Cardiac fibroblast (primary cell): Measurements from ENCODE around the gene MACROD2.
A peak's percentile ranks its signal among the peaks of the same experiment; 100 is the strongest.

Experiments used
- DNase-seq, 2 donors: peaks; one replicate each; pipeline versions ENCODE4 v3.0.0 to v3.0.0-alpha.2; 2010; ENCODE audit warnings: low read depth in 2 of 2
- H3K4me3 ChIP-seq, 2 donors: replicated peaks in 1 of 2; 1 replicate in 1 of 2; 2 replicates in 1 of 2; pipeline ENCODE4 v1.5.1; 2011; ENCODE audit warnings: low read depth in 2 of 2, low read length in 2 of 2, mild to moderate bottlenecking in 2 of 2, moderate library complexity in 1 of 2
- CTCF ChIP-seq: IDR thresholded peaks from one replicate; pipeline ENCODE4 v1.5.1; 2011; ENCODE audit warnings: low read depth, mild to moderate bottlenecking, low read length, inconsistent platforms

Gene MACROD2

DNA sequence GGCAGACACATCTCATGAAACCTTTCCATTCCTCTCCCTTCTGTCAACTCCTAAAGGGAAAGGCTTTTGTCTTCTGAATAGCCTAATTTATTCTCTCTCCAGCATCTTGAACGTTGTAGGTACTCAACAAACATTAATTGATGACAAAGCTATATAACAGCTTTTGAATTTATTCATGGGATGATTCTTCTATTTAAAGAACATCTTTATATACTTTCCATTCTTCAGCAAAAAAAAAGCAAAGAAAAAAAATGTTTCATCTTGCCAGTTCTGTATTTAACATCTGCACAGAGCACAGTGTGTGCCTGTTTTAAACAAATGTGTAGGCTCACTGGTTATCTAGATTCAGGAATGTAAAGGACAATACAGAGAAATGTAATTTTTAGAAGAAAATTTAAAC is 1929.2 kb downstream of the MACROD2 start:
- H3K4me3 ChIP-seq: no peak overlapping the region
- no peak for TF ChIP-seq CTCF
- DNase-seq: no peak

DNA sequence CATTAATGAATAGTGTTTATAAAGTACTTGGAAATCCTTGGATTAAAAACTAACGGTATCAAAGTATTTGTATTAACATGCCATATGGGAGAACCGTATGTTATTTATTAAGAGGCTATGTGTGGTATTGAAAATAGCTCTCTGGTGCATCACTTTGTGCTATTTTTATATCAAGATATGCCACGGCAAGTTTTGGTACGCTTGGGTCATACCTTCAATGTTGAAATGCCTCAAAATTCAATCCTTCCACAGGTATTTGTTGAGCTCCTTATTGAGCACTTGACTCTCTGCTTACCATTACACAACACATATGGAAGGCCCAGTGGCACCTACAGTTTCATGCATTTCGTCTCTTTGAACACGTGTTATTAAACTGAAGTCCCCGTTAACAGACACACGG is 1930.1 kb downstream of the MACROD2 start:
- TF ChIP-seq CTCF: no peak

DNA sequence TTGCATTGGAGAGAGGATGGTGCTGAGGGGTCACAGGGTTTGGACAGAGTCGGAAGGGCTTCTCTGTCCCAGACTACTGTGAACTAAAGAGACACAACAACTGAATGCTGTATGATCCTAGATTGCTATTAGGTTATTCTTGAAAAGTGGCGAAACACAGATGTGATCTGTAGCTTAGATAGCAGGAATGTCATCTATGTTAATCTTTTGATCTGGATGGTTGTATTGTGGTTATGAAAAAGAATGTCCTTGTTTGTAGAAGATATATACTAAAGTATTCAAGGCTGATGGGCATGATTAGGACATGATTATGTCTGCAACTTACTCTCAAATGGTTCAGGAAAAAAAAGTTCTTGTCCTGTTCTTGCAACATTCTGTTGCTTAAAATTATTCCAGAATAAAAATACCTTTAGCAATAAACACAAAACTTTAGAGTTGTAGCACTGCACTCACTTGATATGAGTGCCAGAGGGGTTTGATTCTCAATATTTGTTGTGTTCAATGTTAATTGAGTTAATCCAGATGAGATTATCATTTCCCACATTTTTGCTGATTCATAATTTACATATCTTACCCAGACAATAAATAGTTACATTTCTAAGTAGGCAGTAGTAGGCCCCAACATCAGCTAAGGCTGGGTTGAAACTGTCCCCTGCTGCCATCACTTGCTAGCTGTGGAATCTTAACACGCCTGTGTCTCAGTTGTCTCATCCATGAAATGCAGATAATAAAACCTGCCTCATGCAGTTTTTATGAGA is 1932.8 kb downstream of the MACROD2 start:
- no peak overlapping the region for H3K4me3 ChIP-seq
- TF ChIP-seq CTCF: no peak
- DNase-seq: no peak

More for the DNA sequence above, 1930.1 kb downstream of the MACROD2 start:
- H3K4me3 ChIP-seq: no peak overlapping the region
- no peak for DNase-seq

- H3K4me3 ChIP-seq: no peak overlapping the region
- no peak for TF ChIP-seq CTCF
- DNase-seq: no peak
Measured at GRCh38 chr20:15928946-15929345, 1933.6 kb downstream of the MACROD2 start.

DNA sequence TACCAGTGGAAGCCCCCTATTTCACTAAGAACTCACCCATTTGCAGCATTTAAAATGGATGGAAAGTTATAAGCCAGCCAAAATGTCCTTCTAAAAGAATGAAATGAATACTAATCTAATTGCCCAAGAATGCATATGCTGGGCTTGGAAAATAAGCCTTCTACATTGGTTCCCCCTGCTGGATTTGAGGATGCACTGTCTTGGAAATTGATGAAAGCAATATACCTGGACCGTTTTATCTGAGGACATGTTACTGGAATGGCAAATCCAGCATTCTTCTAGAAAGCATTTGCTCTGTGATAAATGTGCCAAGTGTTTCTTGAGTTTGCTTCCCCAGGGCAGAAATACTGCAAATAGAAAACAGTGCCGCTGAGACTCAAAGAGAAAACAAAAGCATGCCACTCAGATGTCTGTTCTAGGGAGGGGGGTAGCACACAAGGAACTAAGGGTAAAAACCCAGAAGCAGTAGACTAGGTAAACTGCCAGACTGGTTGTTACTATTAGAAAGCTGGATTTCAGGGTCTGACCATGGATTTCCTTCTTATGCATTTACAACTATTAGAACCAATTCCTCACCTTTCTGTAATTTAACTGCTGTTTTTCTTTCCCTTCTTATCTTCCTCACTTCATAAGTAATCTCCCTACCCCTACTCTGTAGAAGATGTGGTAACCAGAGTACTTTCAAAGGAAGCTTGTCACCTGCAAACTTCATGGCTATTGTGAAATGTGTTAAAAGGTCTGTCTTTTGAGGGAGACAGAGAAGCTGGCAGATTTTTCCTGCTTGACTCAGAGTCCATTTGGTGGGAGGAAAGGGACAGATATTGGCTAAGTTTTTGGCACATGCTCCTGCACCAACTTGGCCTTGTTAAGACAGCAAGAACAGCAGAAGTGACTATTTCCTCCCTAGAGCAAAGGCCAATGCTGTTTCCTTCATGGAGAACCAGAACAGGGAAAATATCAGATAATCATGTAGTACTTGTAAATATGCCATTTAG is 1935.3 kb downstream of the MACROD2 start:
- H3K4me3 ChIP-seq: no peak overlapping the region
- TF ChIP-seq CTCF: peak; percentile 28
- peak; percentile 5 to 31 for DNase-seq

- no peak for DNase-seq
- no peak for TF ChIP-seq CTCF
- H3K4me3 ChIP-seq: no peak overlapping the region
Measured at GRCh38 chr20:15931897-15932296, 1936.6 kb downstream of the MACROD2 start.
